Stomach (tissue), 9 donors: ENCODE data around the gene CBR4. TPM values are rescaled to one million over a fixed set of nuclear protein-coding genes. Genes with fewer than 3 reads are reported as not detected.

ENCODE experiments used
- DNase-seq, 2 donors: peaks; one replicate each; pipeline versions ENCODE4 v3.0.0 to v3.0.0-alpha.2; 2013 to 2019
- H3K27ac ChIP-seq, 5 donors: fragments of 200-600 bp in 4 of 5; sonication (generic) in 4 of 5; one replicate each; pipeline ENCODE4 v1.5.1; 2013 to 2019; ENCODE audit warnings: mild to moderate bottlenecking in 1 of 5, moderate library complexity in 1 of 5
- H3K27me3 ChIP-seq, 3 donors: fragments of 200-600 bp; sonication (generic); one replicate each; pipeline ENCODE4 v1.5.1; 2017 to 2019; ENCODE audit warnings: mixed run types in 1 of 3
- H3K36me3 ChIP-seq, 4 donors: fragments of 200-600 bp; sonication (generic); 1 replicate in 3 of 4; 2 replicates in 1 of 4; pipeline ENCODE4 v1.5.1; 2016 to 2019
- H3K4me1 ChIP-seq, 4 donors: fragments of 200-600 bp; sonication (generic); one replicate each; pipeline ENCODE4 v1.5.1; 2016 to 2019
- H3K4me3 ChIP-seq, 4 donors: fragments of 200-600 bp; sonication (generic) in 3 of 4; one replicate each; pipeline ENCODE4 v1.5.1; 2016 to 2019; ENCODE audit warnings: mild to moderate bottlenecking in 1 of 4
- H3K9me3 ChIP-seq, 4 donors: fragments of 200-600 bp; sonication (generic); one replicate each; pipeline ENCODE4 v1.5.1; 2016 to 2019
- CTCF ChIP-seq, 7 experiments: fragments of 450-650 bp in 4 of 7; fragments of 200-600 bp in 3 of 7; sonication (generic) in 3 of 7; IDR thresholded peaks; one replicate each; pipeline ENCODE4 v1.5.1; 2016 to 2019; ENCODE audit warnings: antibody characterized with exemption in 7 of 7, control low read depth in 2 of 7, mild to moderate bottlenecking in 1 of 7
- EP300 ChIP-seq: sonication (generic); formaldehyde crosslinking; IDR thresholded peaks from one replicate; pipeline ENCODE4 v1.6.1; 2017; ENCODE audit warnings: antibody characterized with exemption
- POLR2A ChIP-seq, 4 donors: fragments of 450-650 bp; IDR thresholded peaks; one replicate each; pipeline ENCODE4 v1.6.1; 2016; ENCODE audit warnings: antibody characterized with exemption in 4 of 4, control low read depth in 2 of 4, mild to moderate bottlenecking in 1 of 4, moderate library complexity in 1 of 4
- POLR2AphosphoS5 ChIP-seq, 3 donors: sonication (generic); formaldehyde crosslinking; IDR thresholded peaks; one replicate each; pipeline ENCODE4 v1.6.1; 2016; ENCODE audit warnings: antibody characterized with exemption in 3 of 3
- WGBS, 5 donors: extraction: QIAGEN DNeasy Blood & Tissue Kit in 3 of 5; methylation state at CpG; one replicate each; pipeline versions ENCODE4 v1.1.5 to v1.1.7; 2013 to 2018; 5-methylcytosine and 5-hydroxymethylcytosine counted together
- intact Hi-C: fragments of 100-400 bp; cut with DNase I; formaldehyde crosslinking; loops from one replicate; pipeline ENCODE4 v1.15.1; 2023; ENCODE audit warnings: low total_unique reads
- polyA plus RNA-seq, 3 donors: library from polyadenylated mRNA; stranded (reverse); fragments of 200-250 nt; gene quantifications; one replicate each; pipeline ENCODE4 v1.2.3, GENCODE V29; 2013
- total RNA-seq, 5 donors: library from RNA; depleted of rRNA; stranded (reverse); fragments of >200 nt; gene quantifications; one replicate each; pipeline versions ENCODE4 v1.1.0 to v1.2.3, GENCODE V29; 2014 to 2016
- donor health status: healthy with polysubstance abuse.
- donor health status: Bipolar disorder and iron deficiency.
- donor health status: healthy.

Gene CBR4
- total and polyA plus RNA-seq, 8 donors = 4.1 to 48.7 (median 13.4) TPM; not detected in 1

DNA sequence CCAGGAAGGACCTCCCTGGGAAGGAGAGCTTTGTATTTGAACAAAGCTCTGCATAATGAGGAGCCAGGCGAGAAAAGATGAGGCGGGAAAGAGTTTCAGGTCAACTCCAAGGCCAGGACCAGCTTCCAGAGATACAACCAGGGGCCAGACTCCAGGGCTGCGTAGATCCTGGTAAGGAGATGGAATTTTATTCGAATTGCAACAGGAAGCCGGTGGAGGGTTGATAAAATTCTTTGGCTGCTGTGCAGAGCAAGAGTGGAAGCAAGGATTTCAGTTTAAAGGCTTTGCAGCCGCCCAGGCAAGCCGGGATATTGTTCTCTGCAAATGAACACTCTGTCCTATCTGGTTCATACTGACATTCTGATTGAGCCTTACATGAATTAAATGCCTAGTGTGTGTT is 40.2 kb upstream of the CBR4 start:
- 29 to 58% (median 46%) methylated on average over 7 of the region's 7 CpGs for WGBS, 5 donors
- intact Hi-C loops = no loop called here
- H3K27ac ChIP-seq = peak overlapping the region in 2 of 5 donors; percentile 8 to 30

GRCh38 chr4:169048868-169049414 is 38.9 kb upstream of the CBR4 start:
- H3K27me3 ChIP-seq = no peaks in the 10 kb centered on the region
- H3K36me3 ChIP-seq = no peaks in the 10 kb centered on the region
- no peak overlapping the region for H3K4me3 ChIP-seq
- TF ChIP-seq CTCF (IDR thresholded peaks at IDR 0.05) = no peak
- TF ChIP-seq POLR2A (IDR thresholded peaks at IDR 0.05) = no peak
- TF ChIP-seq POLR2AphosphoS5 (IDR thresholded peaks at IDR 0.05) = no peak
- TF ChIP-seq EP300 = no peak
- no peak for DNase-seq
- intact Hi-C loops = no loop called here
- no peaks in the 10 kb centered on the region for H3K9me3 ChIP-seq
- WGBS, 5 donors = 91 to 98% (median 95%) methylated on average over 9 of the region's 9 CpGs
- no peak overlapping the region for H3K27ac ChIP-seq
- H3K4me1 ChIP-seq = peaks cover 4 to 19% (median 11%) of the 10 kb centered on the region in 4 donors

More for the DNA sequence above, 40.2 kb upstream of the CBR4 start:
- no peak for TF ChIP-seq POLR2A (IDR thresholded peaks at IDR 0.05)
- TF ChIP-seq POLR2AphosphoS5 (IDR thresholded peaks at IDR 0.05) = no peak
- no peak for DNase-seq
- H3K4me3 ChIP-seq = no peak overlapping the region
- no peaks in the 10 kb centered on the region for H3K36me3 ChIP-seq
- no peaks in the 10 kb centered on the region for H3K27me3 ChIP-seq
- peaks cover 4 to 19% (median 11%) of the 10 kb centered on the region in 4 donors for H3K4me1 ChIP-seq
- no peaks in the 10 kb centered on the region for H3K9me3 ChIP-seq

- intact Hi-C loops = no loop called here
- TF ChIP-seq POLR2A (IDR thresholded peaks at IDR 0.05) (no peak), POLR2AphosphoS5 (IDR thresholded peaks at IDR 0.05) (no peak), EP300 (no peak), CTCF (IDR thresholded peaks at IDR 0.05) (no peak)
These were observed 37.9 kb upstream of the CBR4 start for GRCh38 chr4:169047956-169048355.

DNA sequence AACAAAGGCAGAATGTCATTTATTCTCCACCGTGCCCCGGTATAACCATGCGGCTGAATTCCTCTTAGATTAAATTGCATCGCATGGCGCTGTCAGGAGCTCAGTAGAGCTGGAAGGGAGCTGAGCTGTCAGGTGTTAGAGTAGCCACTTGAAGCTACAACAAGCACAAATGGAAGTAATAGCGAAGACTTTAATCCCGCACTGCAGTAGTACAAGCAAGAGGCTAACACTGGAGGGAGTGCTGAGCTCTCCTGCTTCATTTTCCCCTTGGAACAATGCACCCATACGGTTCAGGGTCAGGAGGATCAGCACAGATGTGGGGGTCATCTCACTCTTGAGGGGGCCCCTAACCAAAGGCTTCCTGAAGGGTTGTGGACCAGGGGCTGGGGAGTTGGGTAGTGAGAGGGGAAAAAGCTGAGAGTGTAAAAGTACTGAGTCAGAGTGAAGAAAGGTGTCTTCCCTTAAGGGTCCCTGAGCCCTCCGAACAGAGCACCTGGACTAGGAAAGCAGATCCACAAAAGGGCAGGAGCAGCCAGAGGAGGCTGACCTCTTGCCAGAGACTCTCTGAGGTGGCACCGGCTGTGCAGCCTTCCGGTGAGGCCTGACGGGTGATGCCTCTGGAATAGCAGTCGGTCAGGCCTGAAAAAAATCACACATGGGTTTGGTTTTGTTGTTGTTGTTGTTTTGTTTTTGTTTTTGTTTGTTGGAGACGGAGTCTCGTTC is 36.0 kb upstream of the CBR4 start:
- 76 to 81% (median 77%) methylated on average over 15 of the region's 15 CpGs for WGBS, 5 donors
- H3K4me3 ChIP-seq = no peak overlapping the region
- intact Hi-C loops = no loop called here

More at GRCh38 chr4:169047956-169048355, 37.9 kb upstream of the CBR4 start:
- WGBS, 5 donors = 61 to 86% (median 79%) methylated on average over 4 of the region's 4 CpGs
- Histone ChIP-seq H3K4me3 (no peak overlapping the region), H3K27ac (no peak overlapping the region), H3K27me3 (no peaks in the 10 kb centered on the region), H3K36me3 (no peaks in the 10 kb centered on the region), H3K4me1 (peaks cover 4 to 19% (median 11%) of the 10 kb centered on the region in 4 donors), H3K9me3 (no peaks in the 10 kb centered on the region)
- no peak for DNase-seq

DNA sequence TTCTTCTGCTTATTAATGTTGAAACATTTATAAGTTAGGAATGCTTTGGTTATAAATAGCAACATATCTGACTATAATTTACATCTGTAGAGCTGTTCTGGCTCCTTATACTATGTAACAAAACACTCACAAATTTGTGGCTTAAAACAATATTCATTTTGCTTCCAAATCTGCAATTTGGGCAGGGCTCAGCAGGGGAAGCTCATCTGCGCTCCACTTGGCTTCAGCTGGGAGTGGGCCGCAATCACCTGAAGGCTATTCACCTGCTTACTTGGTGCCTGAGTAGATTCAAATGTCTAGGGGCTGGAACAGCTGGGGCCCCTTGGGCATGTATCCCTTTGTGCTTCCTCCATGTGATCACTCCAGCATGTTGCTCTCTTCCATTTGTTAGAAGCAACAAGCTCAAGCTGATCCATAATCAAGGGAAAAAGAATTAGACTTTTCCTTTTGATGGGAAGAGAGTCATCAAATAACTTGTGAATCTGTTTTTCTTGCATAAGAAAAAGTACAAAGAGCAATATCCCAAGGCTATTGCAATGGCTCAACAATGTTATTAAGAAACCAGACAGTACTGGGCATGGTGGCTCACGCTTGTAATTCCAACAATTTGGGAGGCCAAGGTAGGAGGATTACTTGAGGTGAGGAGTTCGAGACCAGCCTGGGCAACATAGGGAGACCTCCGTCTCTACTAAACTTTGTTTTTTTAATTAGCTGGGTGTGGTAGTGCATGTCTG is 34.8 kb upstream of the CBR4 start:
- intact Hi-C loops = no loop called here
- no peaks in the 10 kb centered on the region for H3K9me3 ChIP-seq
- H3K4me1 ChIP-seq = peaks cover 4 to 12% (median 8%) of the 10 kb centered on the region in 4 donors
- WGBS, 5 donors = 89 to 97% (median 94%) methylated on average over 5 of the region's 5 CpGs
- no peak for TF ChIP-seq EP300
- no peak for TF ChIP-seq CTCF (IDR thresholded peaks at IDR 0.05)
- TF ChIP-seq POLR2AphosphoS5 (IDR thresholded peaks at IDR 0.05) = no peak
- TF ChIP-seq POLR2A (IDR thresholded peaks at IDR 0.05) = no peak
- H3K27me3 ChIP-seq = no peaks in the 10 kb centered on the region
- DNase-seq = no peak
- no peaks in the 10 kb centered on the region for H3K36me3 ChIP-seq
- no peak overlapping the region for H3K4me3 ChIP-seq
- H3K27ac ChIP-seq = no peak overlapping the region

More for the DNA sequence above, 36.0 kb upstream of the CBR4 start:
- Histone ChIP-seq H3K4me1 (peaks cover 4 to 14% (median 10%) of the 10 kb centered on the region in 4 donors), H3K9me3 (no peaks in the 10 kb centered on the region), H3K27me3 (no peaks in the 10 kb centered on the region), H3K36me3 (no peaks in the 10 kb centered on the region), H3K27ac (no peak overlapping the region)
- DNase-seq = no peak
- TF ChIP-seq POLR2A (IDR thresholded peaks at IDR 0.05) = no peak
